Choroid plexus epithelial cell (primary cell): ENCODE measurements around the gene CYP4F12.
"Not testable (repeated sequence)": the region's sequence is repeated elsewhere in the genome, so short reads cannot be mapped to it uniquely, and the experiment has no call there.

Source experiments
- DNase-seq: peaks from one replicate; pipeline ENCODE4 v3.0.0-alpha.2; 2010; ENCODE audit warnings: low read depth
- H3K4me3 ChIP-seq: 2 replicates; pipeline ENCODE4 v1.5.1; 2011; ENCODE audit warnings: low read depth, mild to moderate bottlenecking, control low read depth, low read length, moderate library complexity
- TF ChIP-seq, protein P1 (sequence below): conservative IDR thresholded peaks from 2 replicates; pipeline ENCODE4 v1.5.1; 2011; ENCODE audit warnings: low read depth, mild to moderate bottlenecking, control low read depth, inconsistent platforms, low read length, moderate library complexity

CYP4F12 gene

DNA sequence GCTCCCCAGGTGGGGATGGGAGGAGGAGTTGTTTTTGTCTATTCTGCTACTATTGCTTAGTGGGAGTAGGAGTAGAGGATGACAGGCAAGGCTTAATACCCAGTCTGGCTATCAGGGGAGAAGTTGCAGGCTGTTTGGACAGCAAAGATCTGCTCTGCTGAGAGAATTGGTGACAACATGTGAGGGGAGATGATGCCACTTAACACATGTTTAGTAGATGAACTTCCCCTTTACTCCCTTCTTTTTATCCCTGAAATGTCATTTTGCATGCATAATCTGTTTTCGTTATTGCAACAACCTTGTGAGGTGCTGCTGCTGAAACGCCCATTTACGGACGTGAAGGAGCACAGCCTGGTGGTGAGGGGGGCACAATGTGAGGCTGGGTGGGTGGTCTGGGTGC lies 3.0 kb upstream of the CYP4F12 start:
- TF ChIP-seq, protein P1, sequence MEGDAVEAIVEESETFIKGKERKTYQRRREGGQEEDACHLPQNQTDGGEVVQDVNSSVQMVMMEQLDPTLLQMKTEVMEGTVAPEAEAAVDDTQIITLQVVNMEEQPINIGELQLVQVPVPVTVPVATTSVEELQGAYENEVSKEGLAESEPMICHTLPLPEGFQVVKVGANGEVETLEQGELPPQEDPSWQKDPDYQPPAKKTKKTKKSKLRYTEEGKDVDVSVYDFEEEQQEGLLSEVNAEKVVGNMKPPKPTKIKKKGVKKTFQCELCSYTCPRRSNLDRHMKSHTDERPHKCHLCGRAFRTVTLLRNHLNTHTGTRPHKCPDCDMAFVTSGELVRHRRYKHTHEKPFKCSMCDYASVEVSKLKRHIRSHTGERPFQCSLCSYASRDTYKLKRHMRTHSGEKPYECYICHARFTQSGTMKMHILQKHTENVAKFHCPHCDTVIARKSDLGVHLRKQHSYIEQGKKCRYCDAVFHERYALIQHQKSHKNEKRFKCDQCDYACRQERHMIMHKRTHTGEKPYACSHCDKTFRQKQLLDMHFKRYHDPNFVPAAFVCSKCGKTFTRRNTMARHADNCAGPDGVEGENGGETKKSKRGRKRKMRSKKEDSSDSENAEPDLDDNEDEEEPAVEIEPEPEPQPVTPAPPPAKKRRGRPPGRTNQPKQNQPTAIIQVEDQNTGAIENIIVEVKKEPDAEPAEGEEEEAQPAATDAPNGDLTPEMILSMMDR, result no peak
- no peak for DNase-seq
- no peak overlapping the region for H3K4me3 ChIP-seq

DNA sequence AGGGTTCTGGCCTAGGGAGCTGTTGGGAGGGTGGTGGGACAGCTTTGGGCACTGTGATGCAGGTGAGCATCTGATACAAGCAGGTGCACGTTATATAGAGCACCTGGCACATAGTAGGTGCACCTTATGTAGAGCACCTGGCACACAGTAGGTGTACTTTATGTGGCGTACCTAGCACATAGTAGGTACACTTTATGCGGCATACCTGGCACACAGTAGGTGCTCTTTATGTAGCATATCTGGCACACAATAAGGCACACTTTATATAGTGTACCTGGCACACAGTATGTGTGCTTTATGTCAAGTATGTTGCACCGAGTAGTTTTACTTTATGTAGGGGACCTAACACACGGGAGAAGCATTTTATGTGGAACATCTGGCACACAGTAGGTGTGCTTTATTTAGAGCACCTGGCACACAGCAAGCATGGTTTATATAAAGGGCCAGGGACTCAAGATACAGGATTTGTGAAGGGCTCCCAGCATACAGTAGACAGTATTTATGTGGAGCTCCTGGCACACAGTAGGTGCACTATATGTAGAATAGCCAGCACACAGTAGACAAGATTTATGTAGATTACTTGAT lies 1.6 kb upstream of the CYP4F12 start:
- TF ChIP-seq, protein P1, result no peak
- no peak for DNase-seq
- H3K4me3 ChIP-seq, result no peak overlapping the region

DNA sequence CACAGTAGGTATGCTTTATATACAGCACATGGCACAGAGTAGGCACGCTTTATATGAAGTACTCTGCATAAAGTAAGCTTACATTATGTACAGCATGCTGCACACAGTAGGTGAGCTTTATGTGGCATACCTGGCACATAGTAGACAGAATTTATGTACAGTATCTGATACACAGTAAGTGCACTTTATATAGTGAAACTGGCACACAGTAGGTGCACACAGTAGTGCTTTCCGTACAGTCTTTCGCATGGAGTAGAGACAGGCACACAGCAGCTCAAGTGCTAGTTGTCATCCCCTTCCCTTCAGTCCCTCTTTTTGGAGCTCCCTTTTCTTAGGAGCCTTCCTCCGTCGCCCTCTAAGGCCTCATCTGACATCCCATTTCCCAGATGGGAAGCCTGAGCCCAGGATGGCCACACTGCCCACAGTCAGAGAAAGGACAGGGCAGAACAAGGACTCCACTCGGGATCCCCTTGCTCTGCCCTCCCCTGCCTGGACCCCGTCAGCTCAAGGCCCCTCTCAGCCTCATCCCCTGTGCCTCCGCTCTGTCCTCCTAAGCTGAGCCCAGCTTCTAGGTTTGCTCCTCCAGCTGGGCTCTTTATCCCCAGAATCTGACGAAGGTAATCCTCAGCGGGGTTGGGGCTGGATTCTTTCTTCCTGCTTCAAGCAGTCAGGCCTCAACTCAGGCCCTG lies 852 bp upstream of the CYP4F12 start:
- DNase-seq, result peak; percentile 1
- TF ChIP-seq, protein P1, result no peak
- no peak overlapping the region for H3K4me3 ChIP-seq

DNA sequence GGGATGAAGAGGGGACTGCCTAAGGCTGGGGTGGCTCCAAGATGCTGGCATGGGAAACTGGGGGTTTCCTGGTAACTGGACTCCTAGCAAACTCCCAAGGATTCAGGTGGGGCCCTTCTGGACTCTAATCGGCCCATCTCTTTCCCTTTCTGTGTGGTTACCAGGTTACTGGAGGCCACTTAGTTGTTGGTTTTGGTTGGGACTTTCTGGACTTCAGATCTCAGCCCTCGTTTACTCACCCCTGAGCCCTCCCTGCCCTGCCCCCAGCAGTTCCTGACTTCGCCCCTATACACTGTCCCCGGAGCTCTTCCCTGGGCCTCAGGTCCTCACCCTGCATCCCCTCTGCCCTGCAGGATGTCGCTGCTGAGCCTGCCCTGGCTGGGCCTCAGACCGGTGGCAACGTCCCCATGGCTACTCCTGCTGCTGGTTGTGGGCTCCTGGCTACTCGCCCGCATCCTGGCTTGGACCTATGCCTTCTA lies 328 bp downstream of the CYP4F12 start:
- no peak for DNase-seq
- TF ChIP-seq, protein P1, result no peak
- no peak overlapping the region for H3K4me3 ChIP-seq

DNA sequence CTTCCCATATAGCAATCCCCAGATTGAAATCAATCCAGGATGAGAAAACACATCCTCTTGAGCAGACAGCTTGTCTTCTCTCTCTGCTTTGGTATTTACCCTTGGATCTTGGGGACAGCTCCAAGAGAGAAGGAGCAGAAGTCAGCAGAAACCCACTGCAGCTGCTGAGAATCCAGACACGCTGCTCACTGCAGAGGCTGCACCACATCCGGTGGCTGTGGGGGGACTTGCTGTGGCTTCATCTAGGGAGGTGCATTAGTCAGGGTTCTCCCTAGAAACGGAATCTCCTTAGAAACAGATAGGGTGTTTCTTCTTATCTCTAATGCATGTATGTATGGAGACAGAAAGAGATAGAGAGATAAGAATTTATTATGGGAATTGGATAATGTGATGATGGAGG lies 2.7 kb downstream of the CYP4F12 start:
- no peak overlapping the region for H3K4me3 ChIP-seq
- DNase-seq, result no peak
- TF ChIP-seq, protein P1, result no peak

DNA sequence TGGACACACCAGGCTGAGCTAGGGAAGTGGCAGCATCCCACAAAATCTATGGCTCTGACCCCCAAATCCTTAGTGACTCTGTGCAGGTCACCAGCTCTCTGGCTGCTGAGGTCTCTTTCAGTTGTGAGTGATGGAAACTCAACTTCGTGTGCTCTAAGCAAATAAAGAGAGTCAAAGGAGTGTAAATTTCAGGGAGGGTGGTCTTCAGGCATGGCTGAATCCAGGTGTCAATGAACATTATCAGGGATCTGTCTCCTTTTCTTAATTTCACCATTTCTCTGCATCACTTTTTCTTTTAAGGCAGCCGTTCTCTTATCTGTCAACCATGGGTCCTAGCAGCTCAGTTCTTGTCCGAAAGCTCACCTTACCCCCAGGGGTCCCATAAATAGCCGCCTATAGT lies 6.2 kb downstream of the CYP4F12 start:
- TF ChIP-seq, protein P1, result no peak
- H3K4me3 ChIP-seq, result no peak overlapping the region
- no peak for DNase-seq

DNA sequence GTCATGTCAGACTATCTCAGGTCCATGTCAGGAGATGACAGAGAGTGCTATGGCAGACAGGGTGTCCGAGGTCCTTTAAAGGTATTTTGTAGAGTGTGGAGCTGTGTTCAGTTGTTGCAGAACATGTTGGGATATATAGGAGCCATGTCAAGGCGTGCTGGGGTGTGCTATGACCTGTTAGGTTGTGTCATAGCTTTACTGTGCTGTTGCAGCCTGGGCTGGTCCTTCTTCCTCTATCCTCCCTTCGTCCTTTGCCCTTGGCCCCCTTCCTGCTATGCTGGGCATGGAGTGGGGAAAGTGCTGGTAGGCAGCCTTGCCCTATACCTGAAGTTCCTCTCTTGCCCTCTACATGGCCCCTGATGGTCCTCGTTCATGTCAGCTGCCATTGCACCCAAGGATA lies 7.0 kb downstream of the CYP4F12 start:
- H3K4me3 ChIP-seq, DNase-seq: not testable (repeated sequence)
